K562 (cell line): ENCODE data around the gene GNAQ. TPM values are rescaled to one million over a fixed set of nuclear protein-coding genes. Genes with fewer than 3 reads are reported as not detected.

Experiments used
- ADNP ChIP-seq: fragments of 200-800 bp; sonication (Bioruptor generic); IDR thresholded peaks from 2 replicates; pipeline ENCODE4 v1.6.1; 2016; ENCODE audit warnings: missing genetic modification characterization, missing compliant biosample characterization
- BMI1 ChIP-seq: fragments of 150-350 bp; IDR thresholded peaks from 2 replicates; pipeline ENCODE4 v1.6.1; 2014; ENCODE audit warnings: low read length
- CBFA2T3 ChIP-seq: fragments of 450-650 bp; IDR thresholded peaks from 2 replicates; pipeline ENCODE4 v1.6.1; 2017
- E2F5 ChIP-seq: sonication (generic); formaldehyde crosslinking; IDR thresholded peaks from 2 replicates; pipeline ENCODE4 v1.8.0; 2022; ENCODE audit warnings: mild to moderate bottlenecking, missing genetic modification reagents
- FOXK2 ChIP-seq, 2 experiments: fragments of 450-650 bp; IDR thresholded peaks in 1 of 2; conservative IDR thresholded peaks in 1 of 2; 2 replicates each; pipeline ENCODE4 v1.6.1; 2016; ENCODE audit warnings: low read depth in 2 of 2, mild to moderate bottlenecking in 1 of 2
- NFE2 ChIP-seq: IDR thresholded peaks from 2 replicates; pipeline ENCODE4 v1.6.1; 2014; ENCODE audit warnings: antibody characterized with exemption, low read depth
- RBM15 ChIP-seq: fragments of 200-400 bp; formaldehyde crosslinking; IDR thresholded peaks from 2 replicates; pipeline ENCODE4 v1.6.1; 2018; ENCODE audit warnings: mild to moderate bottlenecking, low read length, moderate library complexity; ENCODE audit not compliant: insufficient read depth
- SOX6 ChIP-seq: fragments of 450-650 bp; IDR thresholded peaks from 2 replicates; pipeline ENCODE4 v1.6.1; 2014; ENCODE audit warnings: mild to moderate bottlenecking
- TAF9B ChIP-seq: fragments of 450-650 bp; IDR thresholded peaks from 2 replicates; pipeline ENCODE4 v1.6.1; 2018; ENCODE audit warnings: mild to moderate bottlenecking; ENCODE audit not compliant: partially characterized antibody
- THAP12 ChIP-seq: fragments of 250-450 bp; sonication (Bioruptor Pico); IDR thresholded peaks from 2 replicates; pipeline ENCODE4 v1.9.0; 2021; ENCODE audit warnings: mild to moderate bottlenecking, inconsistent platforms
- TSHZ1 ChIP-seq: fragments of 250-450 bp; sonication (Bioruptor Pico); IDR thresholded peaks from 2 replicates; pipeline ENCODE4 v1.4.0; 2020; ENCODE audit warnings: mild to moderate bottlenecking, moderate library complexity
- ZNF354B ChIP-seq: fragments of 250-450 bp; sonication (Bioruptor Pico); IDR thresholded peaks from 2 replicates; pipeline ENCODE4 v1.4.0; 2020
- polyA plus RNA-seq, 8 experiments: library from polyadenylated mRNA; depleted of rRNA in 4 of 8; stranded (reverse) in 5 of 8; unstranded in 3 of 8; fragments of >200 nt; fragmentation: Nextera tagmentation in 2 of 8; fragmentation: Illumina TruSeq in 1 of 8; extraction: Ambion mirVana in 2 of 8; extraction: Trizol in 1 of 8; gene quantifications; 2 replicates each; pipeline versions ENCODE4 v1.2.1 to v1.2.3, GENCODE V29; 2011 to 2014; ENCODE audit warnings: inconsistent platforms in 1 of 8, missing spikeins in 1 of 8
- total RNA-seq, 7 experiments: library from RNA; depleted of rRNA in 6 of 7; stranded (reverse); fragments of >200 nt in 6 of 7; fragmentation: Illumina TruSeq in 2 of 7; extraction: Trizol in 2 of 7; gene quantifications; 2 replicates each; pipeline versions ENCODE4 v1.2.1 to v1.2.3, GENCODE V29; 2011 to 2021; ENCODE audit warnings: low replicate concordance in 1 of 7
- TF ChIP-seq, protein P1 (sequence below): fragments of 250-450 bp; sonication (Bioruptor Pico); IDR thresholded peaks from 2 replicates; pipeline ENCODE4 v1.4.0; 2020; ENCODE audit warnings: borderline replicate concordance
- TF ChIP-seq, protein P2 (sequence below), 2 experiments: fragments of 450-650 bp in 1 of 2; IDR thresholded peaks; 2 replicates each; pipeline ENCODE4 v1.6.1; 2011 to 2017; ENCODE audit warnings: low read depth in 2 of 2, antibody characterized with exemption in 1 of 2, borderline replicate concordance in 1 of 2, low read length in 1 of 2, mild to moderate bottlenecking in 1 of 2, mixed read lengths in 1 of 2; ENCODE audit not compliant: control insufficient read depth in 1 of 2

Gene GNAQ
- total and polyA plus RNA-seq, 9 of the 15 experiments (the other 6 are each of a cell fraction or from before 2014, with no cell fraction given) = 4.8 to 27.9 (median 17.5) TPM

DNA sequence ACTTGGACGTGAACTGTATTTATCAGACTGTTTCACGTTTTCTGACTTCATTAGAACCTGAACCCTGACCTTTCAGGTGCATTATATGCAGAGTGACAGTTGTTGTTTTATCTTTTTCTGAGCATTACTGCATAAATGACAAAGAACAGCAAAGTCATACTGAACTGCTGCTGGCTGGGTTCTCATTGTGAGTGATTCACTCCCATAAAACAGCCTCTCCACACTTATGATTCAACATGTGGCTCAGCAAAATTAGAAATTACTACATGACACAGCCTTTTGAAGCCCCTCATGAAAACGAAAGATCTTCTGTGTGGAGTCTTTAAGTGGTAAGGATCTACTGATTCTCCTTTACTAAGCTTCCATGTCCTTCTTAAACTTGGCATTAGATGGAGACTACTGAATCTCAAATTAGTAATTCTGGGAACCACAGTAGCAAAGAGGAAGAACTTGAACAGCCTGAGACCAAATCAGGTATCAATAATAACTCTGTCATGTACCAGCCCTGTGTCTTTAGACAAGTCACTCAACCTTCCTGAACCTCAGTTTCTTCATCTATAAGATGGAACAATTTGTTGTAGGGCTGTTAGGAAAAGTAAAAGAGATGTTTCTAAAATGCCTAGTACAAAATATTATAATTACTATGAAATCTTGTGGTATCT lies 211.2 kb downstream of the GNAQ start (continued):
- TF ChIP-seq FOXK2 (conservative IDR thresholded peaks at IDR 0.05 in 1 of 2, IDR thresholded peaks at IDR 0.05 in 1 of 2; ENCODE audit: low read depth in 2 of 2) (no peak), BMI1 (no peak), E2F5 (CRISPR knock-in tag) (no peak), CBFA2T3 (peak; percentile 81), RBM15 (no peak), NFE2 (peak; percentile 88), THAP12 (no peak), SOX6 (peak; percentile 55), ZNF354B (no peak), TSHZ1 (no peak), ADNP (tag) (0 out of 2 replicates have a peak, but pooled peaks have one; percentile 23), TAF9B (peak; percentile 52)
- TF ChIP-seq, protein P1, sequence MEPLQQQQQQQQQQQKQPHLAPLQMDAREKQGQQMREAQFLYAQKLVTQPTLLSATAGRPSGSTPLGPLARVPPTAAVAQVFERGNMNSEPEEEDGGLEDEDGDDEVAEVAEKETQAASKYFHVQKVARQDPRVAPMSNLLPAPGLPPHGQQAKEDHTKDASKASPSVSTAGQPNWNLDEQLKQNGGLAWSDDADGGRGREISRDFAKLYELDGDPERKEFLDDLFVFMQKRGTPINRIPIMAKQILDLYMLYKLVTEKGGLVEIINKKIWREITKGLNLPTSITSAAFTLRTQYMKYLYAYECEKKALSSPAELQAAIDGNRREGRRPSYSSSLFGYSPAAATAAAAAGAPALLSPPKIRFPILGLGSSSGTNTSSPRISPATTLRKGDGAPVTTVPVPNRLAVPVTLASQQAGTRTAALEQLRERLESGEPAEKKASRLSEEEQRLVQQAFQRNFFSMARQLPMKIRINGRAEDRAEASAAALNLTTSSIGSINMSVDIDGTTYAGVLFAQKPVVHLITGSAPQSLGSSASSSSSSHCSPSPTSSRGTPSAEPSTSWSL (CRISPR knock-in tag) = no peak
- TF ChIP-seq, protein P2, sequence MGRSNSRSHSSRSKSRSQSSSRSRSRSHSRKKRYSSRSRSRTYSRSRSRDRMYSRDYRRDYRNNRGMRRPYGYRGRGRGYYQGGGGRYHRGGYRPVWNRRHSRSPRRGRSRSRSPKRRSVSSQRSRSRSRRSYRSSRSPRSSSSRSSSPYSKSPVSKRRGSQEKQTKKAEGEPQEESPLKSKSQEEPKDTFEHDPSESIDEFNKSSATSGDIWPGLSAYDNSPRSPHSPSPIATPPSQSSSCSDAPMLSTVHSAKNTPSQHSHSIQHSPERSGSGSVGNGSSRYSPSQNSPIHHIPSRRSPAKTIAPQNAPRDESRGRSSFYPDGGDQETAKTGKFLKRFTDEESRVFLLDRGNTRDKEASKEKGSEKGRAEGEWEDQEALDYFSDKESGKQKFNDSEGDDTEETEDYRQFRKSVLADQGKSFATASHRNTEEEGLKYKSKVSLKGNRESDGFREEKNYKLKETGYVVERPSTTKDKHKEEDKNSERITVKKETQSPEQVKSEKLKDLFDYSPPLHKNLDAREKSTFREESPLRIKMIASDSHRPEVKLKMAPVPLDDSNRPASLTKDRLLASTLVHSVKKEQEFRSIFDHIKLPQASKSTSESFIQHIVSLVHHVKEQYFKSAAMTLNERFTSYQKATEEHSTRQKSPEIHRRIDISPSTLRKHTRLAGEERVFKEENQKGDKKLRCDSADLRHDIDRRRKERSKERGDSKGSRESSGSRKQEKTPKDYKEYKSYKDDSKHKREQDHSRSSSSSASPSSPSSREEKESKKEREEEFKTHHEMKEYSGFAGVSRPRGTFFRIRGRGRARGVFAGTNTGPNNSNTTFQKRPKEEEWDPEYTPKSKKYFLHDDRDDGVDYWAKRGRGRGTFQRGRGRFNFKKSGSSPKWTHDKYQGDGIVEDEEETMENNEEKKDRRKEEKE (IDR thresholded peaks at IDR 0.05; ENCODE audit: borderline replicate concordance in 1 of 2, control insufficient read depth in 1 of 2, low read depth in 2 of 2, low read length in 1 of 2) = no peak
